ENCODE measurements around the gene COG1. TPM values are rescaled to one million over a fixed set of nuclear protein-coding genes. Genes with fewer than 3 reads are reported as not detected.

Gene COG1
- total RNA-seq, 4 donors from 2014 or later: 54.2 to 126 (median 69.1) TPM

DNA sequence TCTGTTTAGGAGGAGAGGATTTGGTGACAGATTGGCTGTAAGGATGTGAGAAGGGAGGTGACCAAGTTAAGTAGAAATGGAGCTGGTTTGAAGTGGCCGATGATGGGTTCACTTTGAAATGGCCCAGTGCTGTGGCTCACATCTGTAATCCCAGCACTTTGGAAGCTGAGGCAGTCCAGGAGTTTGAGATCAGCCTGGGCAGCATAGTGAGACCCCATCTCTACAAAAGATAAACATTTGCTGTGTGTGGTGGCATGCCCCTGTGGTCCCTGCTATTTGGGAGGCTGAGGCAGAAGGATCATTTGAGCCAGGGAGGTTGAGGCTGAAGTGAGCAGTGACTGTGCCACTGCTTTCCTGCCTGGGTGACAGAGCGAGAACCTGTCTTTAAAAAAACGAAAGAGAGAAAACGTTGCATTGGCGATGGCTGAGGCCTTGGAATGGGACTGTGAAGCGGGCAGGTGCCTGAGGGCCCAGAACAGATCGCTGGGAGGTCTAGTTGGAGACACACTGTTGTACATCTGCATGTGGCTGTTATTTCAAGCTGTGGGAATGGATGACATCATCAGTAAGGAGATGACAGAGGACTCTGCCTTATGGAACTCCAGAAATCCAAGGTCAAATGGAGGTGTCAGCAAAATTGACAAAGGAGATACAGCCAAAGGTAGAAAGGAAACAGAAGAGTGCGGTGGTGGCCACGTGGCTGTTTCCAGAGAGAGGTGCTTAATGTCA is 5.5 kb downstream of the COG1 start:
- intact Hi-C loops (cut with DNase I; ENCODE audit: low total_unique reads) (no loop called here), in situ Hi-C loops (cut with MboI; ENCODE audit: low pct_ligation_motif_present in 1 of 4, low pct_unique_long_range_greater_than_20kb in 1 of 4, low sequenced_read_pairs in 3 of 4) (loop anchor here in 3 of 4 donors (25.0 kb wide), 1 partner anchor 636 kb away; no protein-coding TSS in a partner anchor)
- peaks cover 6 to 26% (median 20%) of the 10 kb centered on the region in 4 donors for H3K4me1 ChIP-seq
- H3K9me3 ChIP-seq: no peaks in the 10 kb centered on the region
- WGBS, 2 donors (ENCODE audit: low coverage in 1 of 2): 84 to 89% methylated on average over 6 to 9 of the region's 9 CpGs
- H3K27me3 ChIP-seq: no peaks in the 10 kb centered on the region
- no peak overlapping the region for H3K27ac ChIP-seq
- no peak for DNase-seq
- no peak for TF ChIP-seq POLR2AphosphoS5 (IDR thresholded peaks at IDR 0.05)
- TF ChIP-seq, protein P1, sequence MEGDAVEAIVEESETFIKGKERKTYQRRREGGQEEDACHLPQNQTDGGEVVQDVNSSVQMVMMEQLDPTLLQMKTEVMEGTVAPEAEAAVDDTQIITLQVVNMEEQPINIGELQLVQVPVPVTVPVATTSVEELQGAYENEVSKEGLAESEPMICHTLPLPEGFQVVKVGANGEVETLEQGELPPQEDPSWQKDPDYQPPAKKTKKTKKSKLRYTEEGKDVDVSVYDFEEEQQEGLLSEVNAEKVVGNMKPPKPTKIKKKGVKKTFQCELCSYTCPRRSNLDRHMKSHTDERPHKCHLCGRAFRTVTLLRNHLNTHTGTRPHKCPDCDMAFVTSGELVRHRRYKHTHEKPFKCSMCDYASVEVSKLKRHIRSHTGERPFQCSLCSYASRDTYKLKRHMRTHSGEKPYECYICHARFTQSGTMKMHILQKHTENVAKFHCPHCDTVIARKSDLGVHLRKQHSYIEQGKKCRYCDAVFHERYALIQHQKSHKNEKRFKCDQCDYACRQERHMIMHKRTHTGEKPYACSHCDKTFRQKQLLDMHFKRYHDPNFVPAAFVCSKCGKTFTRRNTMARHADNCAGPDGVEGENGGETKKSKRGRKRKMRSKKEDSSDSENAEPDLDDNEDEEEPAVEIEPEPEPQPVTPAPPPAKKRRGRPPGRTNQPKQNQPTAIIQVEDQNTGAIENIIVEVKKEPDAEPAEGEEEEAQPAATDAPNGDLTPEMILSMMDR (IDR thresholded peaks at IDR 0.05): no peak
- TF ChIP-seq EP300 (IDR thresholded peaks at IDR 0.05; ENCODE audit: low read depth): no peak
- no peak for TF ChIP-seq POLR2A (IDR thresholded peaks at IDR 0.05)
- no peak overlapping the region for H3K4me3 ChIP-seq
- H3K36me3 ChIP-seq: peaks cover 0 to 57% (median 28%) of the 10 kb centered on the region in 4 donors

DNA sequence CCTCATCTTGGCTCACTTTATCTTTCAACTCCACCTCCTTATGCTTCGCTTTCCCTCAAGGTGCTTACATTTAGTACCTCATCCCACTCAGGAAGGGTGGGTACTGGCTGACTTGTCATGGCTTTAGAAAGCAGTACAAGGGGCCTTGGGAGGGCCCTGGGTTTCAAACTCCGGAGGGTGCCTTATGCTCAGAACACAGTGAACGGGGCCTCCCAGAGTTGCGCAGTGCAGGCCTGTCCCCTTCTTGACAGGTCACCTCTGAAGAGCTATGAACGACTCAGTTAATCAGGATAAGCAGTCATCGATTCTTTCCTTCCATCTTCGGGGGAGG is 6.0 kb downstream of the COG1 start:
- peaks cover 6 to 26% (median 20%) of the 10 kb centered on the region in 4 donors for H3K4me1 ChIP-seq
- in situ Hi-C loops (cut with MboI; ENCODE audit: low pct_ligation_motif_present in 1 of 4, low pct_unique_long_range_greater_than_20kb in 1 of 4, low sequenced_read_pairs in 3 of 4): loop anchor here in 3 of 4 donors (25.0 kb wide), 1 partner anchor 637 kb away; no protein-coding TSS in a partner anchor
- DNase-seq: no peak

DNA sequence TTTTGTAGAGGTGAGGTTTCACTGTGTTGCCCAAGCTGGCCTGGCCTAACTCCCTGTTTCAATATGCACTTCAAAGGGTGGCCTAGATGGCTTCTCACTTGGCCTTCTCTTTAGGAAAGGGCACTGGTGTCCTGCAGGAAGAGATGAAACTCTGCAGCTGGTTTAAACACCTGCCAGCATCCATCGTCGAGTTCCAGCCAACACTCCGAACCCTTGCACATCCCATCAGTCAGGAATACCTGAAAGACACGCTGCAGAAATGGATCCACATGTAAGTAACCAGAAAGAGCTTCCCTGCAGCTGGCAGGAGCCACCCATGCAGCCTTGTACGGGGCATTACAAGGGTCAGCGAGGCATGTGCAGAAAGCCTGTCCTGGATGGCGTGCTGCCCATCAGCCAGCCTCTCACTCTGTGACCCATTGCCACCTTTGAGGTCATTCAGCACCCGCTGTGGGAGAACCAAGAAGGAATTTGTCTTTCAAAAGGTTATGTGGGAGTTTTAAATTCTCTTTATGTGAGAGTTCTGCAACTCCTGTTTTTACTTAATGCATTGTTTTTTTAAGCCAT is 7.0 kb downstream of the COG1 start:
- in situ Hi-C loops (cut with MboI; ENCODE audit: low pct_ligation_motif_present in 1 of 4, low pct_unique_long_range_greater_than_20kb in 1 of 4, low sequenced_read_pairs in 3 of 4): loop anchor here in 3 of 4 donors (25.0 kb wide), 1 partner anchor 638 kb away; no protein-coding TSS in a partner anchor
- TF ChIP-seq POLR2A (IDR thresholded peaks at IDR 0.05) (no peak), POLR2AphosphoS5 (IDR thresholded peaks at IDR 0.05) (no peak), EP300 (IDR thresholded peaks at IDR 0.05; ENCODE audit: low read depth) (no peak)
- TF ChIP-seq, protein P1 (IDR thresholded peaks at IDR 0.05): no peak
- no peak overlapping the region for H3K4me3 ChIP-seq
- no peak overlapping the region for H3K27ac ChIP-seq
- no peak for DNase-seq
- H3K4me1 ChIP-seq: peaks cover 6 to 24% (median 20%) of the 10 kb centered on the region in 4 donors
- peaks cover 0 to 60% (median 30%) of the 10 kb centered on the region in 4 donors for H3K36me3 ChIP-seq
- intact Hi-C loops (cut with DNase I; ENCODE audit: low total_unique reads): no loop called here
- H3K27me3 ChIP-seq: no peaks in the 10 kb centered on the region
- WGBS, 2 donors (ENCODE audit: low coverage in 1 of 2): 89% methylated on average over 3 to 8 of the region's 8 CpGs
- no peaks in the 10 kb centered on the region for H3K9me3 ChIP-seq

More for the DNA sequence above, 6.0 kb downstream of the COG1 start:
- Histone ChIP-seq H3K9me3 (no peaks in the 10 kb centered on the region), H3K27ac (no peak overlapping the region), H3K27me3 (no peaks in the 10 kb centered on the region), H3K4me3 (no peak overlapping the region), H3K36me3 (peaks cover 0 to 57% (median 28%) of the 10 kb centered on the region in 4 donors)
- 92 to 95% methylated on average over 2 to 7 of the region's 7 CpGs for WGBS, 2 donors (ENCODE audit: low coverage in 1 of 2)
- TF ChIP-seq, protein P1 (IDR thresholded peaks at IDR 0.05): no peak
- intact Hi-C loops (cut with DNase I; ENCODE audit: low total_unique reads): no loop called here

DNA sequence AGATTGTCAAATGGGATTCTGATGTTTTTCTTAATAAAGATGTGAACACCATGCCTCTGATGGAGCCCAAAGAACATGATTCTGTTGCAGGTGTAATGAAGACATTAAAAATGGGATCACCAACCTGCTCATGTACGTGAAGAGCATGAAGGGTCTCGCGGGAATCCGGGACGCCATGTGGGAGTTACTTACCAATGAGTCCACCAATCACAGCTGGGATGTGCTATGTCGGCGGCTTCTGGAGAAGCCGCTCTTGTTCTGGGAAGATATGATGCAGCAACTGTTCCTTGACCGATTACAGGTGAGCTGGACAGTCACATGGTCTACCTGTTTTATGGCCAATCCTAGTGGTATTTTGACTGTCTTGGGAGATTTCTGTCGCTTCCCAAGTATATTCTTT is 7.6 kb downstream of the COG1 start:
- no peak overlapping the region for H3K4me3 ChIP-seq
- H3K27me3 ChIP-seq: no peaks in the 10 kb centered on the region
- peaks cover 0 to 62% (median 32%) of the 10 kb centered on the region in 4 donors for H3K36me3 ChIP-seq
- no peaks in the 10 kb centered on the region for H3K9me3 ChIP-seq
- no peak overlapping the region for H3K27ac ChIP-seq
- TF ChIP-seq POLR2A (IDR thresholded peaks at IDR 0.05): no peak
- TF ChIP-seq POLR2AphosphoS5 (IDR thresholded peaks at IDR 0.05): no peak
- TF ChIP-seq, protein P1 (IDR thresholded peaks at IDR 0.05): no peak
- in situ Hi-C loops (cut with MboI; ENCODE audit: low pct_ligation_motif_present in 1 of 4, low pct_unique_long_range_greater_than_20kb in 1 of 4, low sequenced_read_pairs in 3 of 4): no loop called here
- WGBS, 2 donors (ENCODE audit: low coverage in 1 of 2): 89 to 97% methylated on average over 7 to 10 of the region's 10 CpGs
- intact Hi-C loops (cut with DNase I; ENCODE audit: low total_unique reads): no loop called here
- H3K4me1 ChIP-seq: peaks cover 6 to 23% (median 20%) of the 10 kb centered on the region in 4 donors
- DNase-seq: no peak

Data from transverse colon (tissue), 4 donors.